ENCODE measurements around the gene PCDHA8. TPM values are rescaled to one million over a fixed set of nuclear protein-coding genes. Genes with fewer than 3 reads are reported as not detected.
"Not testable (repeated sequence)": the region's sequence is repeated elsewhere in the genome, so short reads cannot be mapped to it uniquely, and the experiment has no call there.

PCDHA8 gene
- total RNA-seq, 1 experiment from 2014 or later = not detected

- RAD21 ChIA-PET (ENCODE audit: low non-redundant PET in 1 of 2, low total read pairs in 2 of 2, uncharacterized antibody in 2 of 2, unreplicated experiment in 2 of 2); H3K9me3 ChIP-seq (ENCODE audit: control insufficient read depth in 1 of 2, insufficient read depth in 1 of 2, low read depth in 1 of 2, low read length in 2 of 2); POLR2A ChIA-PET; H3K9ac ChIP-seq (ENCODE audit: low read length); H3K27ac ChIP-seq (ENCODE audit: low read depth, low read length); H3K4me2 ChIP-seq (ENCODE audit: low read length); H2AFZ ChIP-seq (ENCODE audit: low read depth, low read length, poor library complexity, severe bottlenecking); DNase-seq (ENCODE audit: low read depth, low spot score); BruUV-seq (replicated peaks); H3K79me2 ChIP-seq (ENCODE audit: insufficient read depth, low read length); H3K27me3 ChIP-seq (ENCODE audit: insufficient read depth, low read length); H4K20me1 ChIP-seq (ENCODE audit: insufficient read depth); CTCF ChIA-PET; ATAC-seq; H3K4me1 ChIP-seq (ENCODE audit: control insufficient read depth in 1 of 2, insufficient read depth in 2 of 2, low read length in 2 of 2); H3K9me2 ChIP-seq (ENCODE audit: insufficient read depth); H3K36me3 ChIP-seq (ENCODE audit: control insufficient read depth in 1 of 2, insufficient read depth in 2 of 2, low read length in 2 of 2); H3K4me3 ChIP-seq (replicated peaks in 1 of 2; ENCODE audit: low read depth in 1 of 2, low read length in 2 of 2): not testable (repeated sequence)
- intact Hi-C loops (cut with micrococcal nuclease) = loop anchor here (10.0 kb wide), 1 partner anchor 715 kb away; no protein-coding TSS in a partner anchor
Measured at GRCh38 chr5:140849831-140850634, 9.0 kb downstream of the PCDHA8 start.

DNA sequence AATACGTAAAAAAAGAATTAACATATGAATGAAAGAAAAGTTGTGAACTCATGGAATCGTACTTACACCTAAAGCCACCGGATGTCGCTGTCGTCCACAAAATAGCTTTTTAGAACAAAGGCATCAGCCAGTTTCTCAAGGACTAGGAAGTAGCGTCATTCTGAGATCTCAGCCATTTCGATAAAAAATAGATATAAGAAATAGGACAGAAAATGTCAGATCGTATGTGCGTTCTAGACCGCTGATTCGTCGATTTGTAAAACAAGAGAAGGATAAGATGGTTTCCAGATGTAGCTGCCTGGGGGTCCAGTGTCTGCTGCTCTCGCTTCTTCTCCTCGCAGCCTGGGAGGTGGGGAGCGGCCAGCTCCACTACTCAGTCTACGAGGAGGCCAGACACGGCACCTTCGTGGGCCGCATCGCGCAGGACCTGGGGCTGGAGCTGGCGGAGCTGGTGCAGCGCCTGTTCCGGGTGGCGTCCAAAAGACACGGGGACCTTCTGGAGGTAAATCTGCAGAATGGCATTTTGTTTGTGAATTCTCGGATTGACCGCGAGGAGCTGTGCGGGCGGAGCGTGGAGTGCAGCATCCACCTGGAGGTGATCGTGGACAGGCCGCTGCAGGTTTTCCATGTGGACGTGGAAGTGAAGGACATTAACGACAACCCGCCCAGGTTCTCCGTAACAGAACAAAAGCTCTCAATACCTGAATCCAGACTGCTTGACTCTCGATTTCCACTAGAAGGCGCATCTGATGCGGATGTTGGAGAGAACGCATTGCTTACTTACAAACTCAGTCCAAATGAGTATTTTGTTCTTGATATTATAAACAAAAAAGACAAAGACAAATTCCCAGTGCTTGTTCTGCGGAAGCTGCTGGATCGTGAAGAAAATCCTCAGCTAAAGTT, 15.0 kb downstream of the PCDHA8 start, which contains the start of gene PCDHA10:
TSS of gene PCDHA10 (plus strand) at position 126 of the 903 bp plus-strand sequence. CDS start at position 278, 152 bp downstream.
- H3K36me3 ChIP-seq (ENCODE audit: control insufficient read depth in 1 of 2, insufficient read depth in 2 of 2, low read length in 2 of 2) = no peaks in the 10 kb centered on the region
- no peaks in the 10 kb centered on the region for H3K9me3 ChIP-seq (ENCODE audit: control insufficient read depth in 1 of 2, insufficient read depth in 1 of 2, low read depth in 1 of 2, low read length in 2 of 2)
- H3K27me3 ChIP-seq (ENCODE audit: insufficient read depth, low read length) = no peaks in the 10 kb centered on the region
- no peaks in the 10 kb centered on the region for H3K9me2 ChIP-seq (ENCODE audit: insufficient read depth)
- POLR2A ChIA-PET = no interaction called here
- no peak within 1 kb of the TSS for H3K4me3 ChIP-seq (replicated peaks in 1 of 2; ENCODE audit: low read depth in 1 of 2, low read length in 2 of 2)
- H3K79me2 ChIP-seq (ENCODE audit: insufficient read depth, low read length) = no peaks in the 10 kb centered on the region
- H3K4me1 ChIP-seq (ENCODE audit: control insufficient read depth in 1 of 2, insufficient read depth in 2 of 2, low read length in 2 of 2) = no peaks in the 10 kb centered on the region
- H3K9ac ChIP-seq (ENCODE audit: low read length) = no peak within 1 kb of the TSS
- RAD21 ChIA-PET (ENCODE audit: low non-redundant PET in 1 of 2, low total read pairs in 2 of 2, uncharacterized antibody in 2 of 2, unreplicated experiment in 2 of 2) = no interaction called here
- H3K27ac ChIP-seq (ENCODE audit: low read depth, low read length) = no peak within 1 kb of the TSS
- DNase-seq (ENCODE audit: low read depth, low spot score) = peak; percentile 42
- TF ChIP-seq CTCF (IDR thresholded peaks at IDR 0.05 in 2 of 3, conservative IDR thresholded peaks at IDR 0.05 in 1 of 3; ENCODE audit: borderline replicate concordance in 1 of 3, insufficient read depth in 1 of 3, low read depth in 2 of 3, low read length in 2 of 3) = peak; percentile 29 to 52 (median 43); a peak in 3 of 6 replicates
- no peak for TF ChIP-seq SIN3A (IDR thresholded peaks at IDR 0.05; ENCODE audit: low read depth)
- peak; percentile 68 for TF ChIP-seq RAD21 (IDR thresholded peaks at IDR 0.05; ENCODE audit: low read depth)
- no peak for TF ChIP-seq EZH2phosphoT487 (IDR thresholded peaks at IDR 0.05; ENCODE audit: borderline replicate concordance)
- TF ChIP-seq, protein P1, sequence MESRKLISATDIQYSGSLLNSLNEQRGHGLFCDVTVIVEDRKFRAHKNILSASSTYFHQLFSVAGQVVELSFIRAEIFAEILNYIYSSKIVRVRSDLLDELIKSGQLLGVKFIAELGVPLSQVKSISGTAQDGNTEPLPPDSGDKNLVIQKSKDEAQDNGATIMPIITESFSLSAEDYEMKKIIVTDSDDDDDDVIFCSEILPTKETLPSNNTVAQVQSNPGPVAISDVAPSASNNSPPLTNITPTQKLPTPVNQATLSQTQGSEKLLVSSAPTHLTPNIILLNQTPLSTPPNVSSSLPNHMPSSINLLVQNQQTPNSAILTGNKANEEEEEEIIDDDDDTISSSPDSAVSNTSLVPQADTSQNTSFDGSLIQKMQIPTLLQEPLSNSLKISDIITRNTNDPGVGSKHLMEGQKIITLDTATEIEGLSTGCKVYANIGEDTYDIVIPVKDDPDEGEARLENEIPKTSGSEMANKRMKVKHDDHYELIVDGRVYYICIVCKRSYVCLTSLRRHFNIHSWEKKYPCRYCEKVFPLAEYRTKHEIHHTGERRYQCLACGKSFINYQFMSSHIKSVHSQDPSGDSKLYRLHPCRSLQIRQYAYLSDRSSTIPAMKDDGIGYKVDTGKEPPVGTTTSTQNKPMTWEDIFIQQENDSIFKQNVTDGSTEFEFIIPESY (IDR thresholded peaks at IDR 0.05; ENCODE audit: extremely low read depth, insufficient replicate concordance, low read length) = no peak
- no peak within 1 kb of the TSS for H3K4me2 ChIP-seq (ENCODE audit: low read length)
- no TSS peak for BruUV-seq (replicated peaks)
- no peak for ATAC-seq
- CTCF ChIA-PET = interaction anchor here (1.1 to 1.3 kb wide), 4 partner anchors 9 to 708 kb away, joined by 3 to 9 read pairs (median 4); no protein-coding TSS in a partner anchor
- peak within 1 kb of the TSS; percentile 58 for H2AFZ ChIP-seq (ENCODE audit: low read depth, low read length, poor library complexity, severe bottlenecking)
- no peaks in the 10 kb centered on the region for H4K20me1 ChIP-seq (ENCODE audit: insufficient read depth)
- intact Hi-C loops (cut with micrococcal nuclease) = loop anchor here (1.0 to 10.0 kb wide), 2 partner anchors 185 to 709 kb away; no protein-coding TSS in a partner anchor

Measured in HCT116 (cell line).